Measurements from ENCODE around the gene SKP1.

SKP1 gene

GRCh38 chr5:134114886-134115805 lies 61.6 kb downstream of the SKP1 start:
- peak overlapping the region in 1 of 2 experiments; percentile 96 for H3K4me3 ChIP-seq (ENCODE audit: low read depth in 1 of 2, low read length in 1 of 2)
- H3K4me1 ChIP-seq (ENCODE audit: control insufficient read depth in 1 of 2, insufficient read depth in 1 of 2, low read depth in 1 of 2, low read length in 1 of 2) = peaks cover 10 to 17% of the 10 kb centered on the region in 2 experiments
- TF ChIP-seq CTCF (IDR thresholded peaks at IDR 0.05) = no peak
- no peaks in the 10 kb centered on the region for H3K9me3 ChIP-seq
- H3K27me3 ChIP-seq = peaks cover 99% of the 10 kb centered on the region
- H3K27ac ChIP-seq = no peak overlapping the region
- H3K36me3 ChIP-seq = no peaks in the 10 kb centered on the region

GRCh38 chr5:134113902-134114875 lies 62.6 kb downstream of the SKP1 start, which contains the start of gene TCF7:
Gene TCF7, plus strand, starts transcription at chr5:134114681. Its CDS starts 226 bp downstream, at chr5:134114907.
- no peak for TF ChIP-seq CTCF (IDR thresholded peaks at IDR 0.05)
- H3K36me3 ChIP-seq = no peaks in the 10 kb centered on the region
- peaks cover 95% of the 10 kb centered on the region for H3K27me3 ChIP-seq
- H3K4me1 ChIP-seq (ENCODE audit: control insufficient read depth in 1 of 2, insufficient read depth in 1 of 2, low read depth in 1 of 2, low read length in 1 of 2) = peaks cover 10 to 17% of the 10 kb centered on the region in 2 experiments
- peak within 1 kb of the TSS; percentile 67 to 96 for H3K4me3 ChIP-seq (ENCODE audit: low read depth in 1 of 2, low read length in 1 of 2)
- no peaks in the 10 kb centered on the region for H3K9me3 ChIP-seq
- H3K27ac ChIP-seq = no peak within 1 kb of the TSS

GRCh38 chr5:134113363-134113889 lies 63.3 kb downstream of the SKP1 start:
- Histone ChIP-seq H3K4me1 (ENCODE audit: control insufficient read depth in 1 of 2, insufficient read depth in 1 of 2, low read depth in 1 of 2, low read length in 1 of 2) (peaks cover 10 to 17% of the 10 kb centered on the region in 2 experiments), H3K27me3 (peaks cover 87% of the 10 kb centered on the region), H3K4me3 (ENCODE audit: low read depth in 1 of 2, low read length in 1 of 2) (peak overlapping the region; percentile 67 to 96), H3K36me3 (no peaks in the 10 kb centered on the region), H3K27ac (no peak overlapping the region), H3K9me3 (no peaks in the 10 kb centered on the region)
- TF ChIP-seq CTCF (IDR thresholded peaks at IDR 0.05) = no peak

- H3K4me3 ChIP-seq (ENCODE audit: low read depth in 1 of 2, low read length in 1 of 2) = no peak overlapping the region
- no peak for TF ChIP-seq CTCF (IDR thresholded peaks at IDR 0.05)
- H3K27me3 ChIP-seq = peaks cover 81% of the 10 kb centered on the region
- H3K27ac ChIP-seq = no peak overlapping the region
- H3K9me3 ChIP-seq = no peaks in the 10 kb centered on the region
- H3K4me1 ChIP-seq (ENCODE audit: control insufficient read depth in 1 of 2, insufficient read depth in 1 of 2, low read depth in 1 of 2, low read length in 1 of 2) = peaks cover 10 to 17% of the 10 kb centered on the region in 2 experiments
- no peaks in the 10 kb centered on the region for H3K36me3 ChIP-seq
Observed at GRCh38 chr5:134112726-134113362, 63.9 kb downstream of the SKP1 start.

All from neutrophil (primary cell).